Subcutaneous adipose tissue (tissue), 4 donors: ENCODE results near the gene DCK. TPM values are rescaled to one million over a fixed set of nuclear protein-coding genes. Genes with fewer than 3 reads are reported as not detected.

ENCODE experiments used
- CTCF ChIP-seq: fragments of 450-650 bp; IDR thresholded peaks from one replicate; pipeline ENCODE4 v1.5.1; 2016; ENCODE audit warnings: low read depth, mild to moderate bottlenecking, control low read depth, antibody characterized with exemption, moderate library complexity
- total RNA-seq, 4 donors: library from RNA; depleted of rRNA; stranded (reverse); fragments of >200 nt; gene quantifications; one replicate each; pipeline ENCODE4 v1.1.0, GENCODE V29; 2016

DCK gene
- total RNA-seq, 4 donors from 2014 or later = 14.5 to 32.0 (median 25.2) TPM

- no peak for TF ChIP-seq CTCF
These were observed 73.6 kb downstream of the DCK start for GRCh38 chr4:71066737-71067716.

GRCh38 chr4:71069063-71069462 is 75.6 kb downstream of the DCK start:
- TF ChIP-seq CTCF = no peak

GRCh38 chr4:71070015-71070414 is 76.6 kb downstream of the DCK start:
- no peak for TF ChIP-seq CTCF

GRCh38 chr4:71074452-71075299 is 81.2 kb downstream of the DCK start:
- TF ChIP-seq CTCF = no peak

Other genes starting within 250 kb of the DCK start
- 10 to 100 TPM; 52.2 to 71.6 (median 56.3) TPM for gene GRSF1, start 153.8 kb upstream of the DCK start, total RNA-seq
- 10 to 100 TPM; 10.9 to 23.6 (median 18.8) TPM for gene MOB1B, start 91.3 kb upstream of the DCK start, total RNA-seq